Activated gamma-delta T cell (primary cell): ENCODE results near the gene APOBEC3H.

ENCODE experiments used
- DNase-seq: peaks from one replicate; lab custom pipeline; 2025; lab: John Stamatoyannopoulos, UW

Gene APOBEC3H

DNA sequence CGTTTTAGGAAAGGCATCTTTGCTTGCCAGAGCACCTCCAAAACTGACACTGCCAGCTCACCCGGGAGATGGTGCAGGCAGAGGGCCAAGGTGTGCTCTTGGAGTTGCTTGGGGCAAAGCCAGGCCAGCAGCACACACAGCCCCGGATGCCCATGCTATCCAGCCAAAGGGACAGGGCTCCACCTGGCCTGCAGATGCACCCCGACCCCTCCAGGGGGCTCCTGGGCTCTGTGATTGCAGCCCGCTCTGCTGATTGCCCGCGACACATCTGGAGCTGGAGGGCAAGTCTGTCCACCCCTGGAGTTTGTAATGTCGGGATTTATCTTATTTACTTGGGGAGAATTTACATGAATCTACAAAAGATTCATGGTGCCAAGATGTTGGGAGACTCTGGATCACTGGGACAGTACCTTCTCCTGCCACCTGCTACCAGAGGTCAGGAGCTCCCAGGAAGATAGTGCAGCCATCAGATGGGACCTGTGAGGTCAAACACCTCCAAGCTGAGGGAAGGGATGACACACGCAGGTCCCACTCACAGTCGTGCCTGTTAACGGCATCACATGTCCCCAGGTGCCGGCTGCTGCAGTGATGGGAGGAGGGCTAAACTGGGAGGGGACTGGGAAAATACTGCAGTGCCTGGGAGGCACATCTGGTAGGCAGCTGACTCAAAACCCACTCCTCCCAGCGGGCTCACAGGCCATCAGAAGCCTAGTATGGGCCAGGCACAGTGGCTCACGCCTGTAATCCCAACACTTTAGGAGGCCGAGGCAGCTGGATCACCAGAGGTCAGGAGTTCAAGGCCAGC is 38.2 kb downstream of the APOBEC3H start:
- no peak for DNase-seq

DNA sequence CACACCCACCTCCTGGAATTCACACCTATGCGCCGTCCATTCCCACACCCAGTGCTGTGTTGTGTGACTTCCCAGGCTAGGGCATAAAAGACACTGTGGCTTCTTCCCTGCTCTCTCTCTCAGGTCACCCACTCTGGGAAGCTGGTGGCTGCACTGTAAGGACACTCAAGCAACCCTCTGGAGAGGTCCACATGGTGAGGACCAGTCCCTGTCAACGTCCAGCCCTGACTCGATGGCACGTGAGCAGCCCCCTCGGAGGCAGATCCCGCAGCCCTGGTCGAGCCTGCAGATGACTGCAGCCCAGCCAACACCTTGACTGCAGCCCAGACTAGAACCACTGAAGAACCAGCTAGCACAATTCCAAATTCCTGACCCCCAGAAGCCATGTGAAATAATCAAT is 39.3 kb downstream of the APOBEC3H start:
- no peak for DNase-seq

DNA sequence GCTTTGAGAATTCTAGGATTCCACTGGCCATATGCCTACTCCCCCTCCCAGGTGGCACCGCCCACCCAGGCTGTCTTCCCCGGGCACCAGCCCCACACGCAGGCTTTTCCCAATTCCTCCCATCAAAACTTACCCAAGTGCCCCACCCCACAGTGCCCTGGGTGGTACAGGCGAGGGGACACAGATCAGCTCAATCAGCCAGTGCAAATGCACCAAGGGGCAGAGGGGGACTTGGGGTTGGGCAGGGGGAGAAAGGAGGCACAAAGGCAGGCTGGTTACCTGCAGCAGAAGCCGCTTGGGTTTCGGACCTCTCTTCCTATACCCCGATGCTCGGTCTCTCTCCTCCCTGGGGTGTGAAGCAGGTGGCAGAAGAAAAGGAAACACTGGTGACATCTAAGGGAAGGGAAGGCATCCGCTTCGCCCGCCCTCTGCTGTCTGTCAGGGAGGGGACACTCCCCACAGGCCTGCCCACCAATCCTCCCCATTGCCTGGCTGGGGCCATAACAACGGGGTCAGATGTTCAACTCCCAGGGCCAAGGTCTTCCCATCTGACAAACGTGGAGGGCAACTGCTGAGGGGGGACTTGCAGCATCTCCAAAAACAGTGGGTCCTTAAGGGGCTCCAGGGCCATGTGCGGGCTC is 41.4 kb downstream of the APOBEC3H start:
- DNase-seq = no peak

DNA sequence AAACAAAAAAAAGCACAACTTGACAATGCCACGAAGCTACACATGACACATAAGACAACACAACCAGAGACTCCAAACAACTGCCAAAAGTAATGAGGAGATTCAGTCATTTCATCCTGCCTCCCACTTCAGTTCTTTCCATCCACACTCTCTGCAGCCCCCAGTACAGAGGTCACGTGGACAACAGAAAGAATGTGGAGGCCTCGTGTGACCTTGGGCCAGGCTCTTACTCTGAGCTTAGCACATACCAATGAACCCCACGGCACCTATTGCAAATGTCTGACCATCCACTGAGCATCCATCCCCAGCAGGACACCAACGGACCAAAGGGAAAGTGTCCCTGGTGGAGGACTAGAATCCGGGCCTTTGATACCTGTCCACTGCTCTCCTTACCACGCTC is 42.9 kb downstream of the APOBEC3H start:
- no peak for DNase-seq

DNA sequence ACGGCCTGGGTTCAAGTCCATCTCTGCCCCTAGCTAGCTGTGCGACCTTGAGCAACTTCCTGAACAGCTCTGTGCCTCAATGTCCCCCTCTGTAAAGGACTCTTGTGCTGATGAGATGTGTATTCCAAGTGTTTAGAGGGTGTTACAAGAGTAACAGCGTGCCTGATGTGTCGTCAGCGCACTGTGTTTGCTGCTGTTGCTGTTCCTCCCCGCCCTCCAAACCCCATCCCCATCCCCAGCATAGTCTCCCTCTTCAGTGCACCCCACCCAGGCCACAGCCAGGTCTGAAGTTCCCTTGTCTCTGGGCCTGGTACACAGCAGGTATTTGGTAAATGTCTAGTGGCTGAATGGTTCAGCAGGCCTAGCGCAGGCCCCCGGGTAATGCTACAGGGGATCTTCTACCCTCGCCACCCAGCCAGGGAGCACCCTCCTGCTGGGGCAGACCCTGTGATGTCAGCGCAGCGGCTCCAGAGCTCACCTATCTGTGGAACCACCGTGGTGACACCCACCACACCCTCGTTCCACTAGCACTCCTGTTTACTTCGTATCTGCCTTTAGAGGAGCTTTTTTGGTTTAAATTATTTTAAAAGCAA is 45.1 kb downstream of the APOBEC3H start:
- no peak for DNase-seq

DNA sequence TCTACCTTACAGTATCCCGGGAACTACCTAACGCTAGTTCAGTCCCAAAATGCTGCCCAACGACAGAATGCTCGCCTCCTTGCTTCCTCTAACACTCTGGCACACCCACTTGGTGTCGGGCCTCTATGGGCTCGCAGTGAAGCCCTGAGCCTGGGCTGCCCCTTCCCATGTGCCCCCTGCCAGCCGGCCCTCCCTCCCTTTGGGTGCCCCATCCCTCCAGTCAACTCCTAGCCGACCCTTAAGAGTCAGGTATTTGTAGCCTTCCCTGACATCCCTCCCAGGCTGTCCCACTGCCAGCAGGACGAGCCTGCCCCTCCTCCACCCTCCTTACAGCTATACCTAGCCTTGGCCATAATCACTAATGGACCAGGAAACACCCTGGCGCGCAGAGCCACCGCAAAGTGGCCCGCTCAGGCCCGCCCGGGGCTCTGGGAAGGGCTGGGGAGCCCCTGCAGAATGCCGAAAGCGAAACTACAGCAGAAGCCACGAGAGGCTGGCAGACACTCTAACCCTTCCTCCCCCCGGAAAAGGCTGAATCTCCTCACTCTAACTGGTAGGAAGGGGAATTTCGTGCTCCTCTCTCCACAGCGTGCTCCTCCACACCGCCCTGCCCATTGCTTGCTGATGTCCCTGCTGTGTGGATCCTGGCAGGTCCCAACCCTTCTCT is 47.2 kb downstream of the APOBEC3H start:
- peak; percentile 31 for DNase-seq

DNA sequence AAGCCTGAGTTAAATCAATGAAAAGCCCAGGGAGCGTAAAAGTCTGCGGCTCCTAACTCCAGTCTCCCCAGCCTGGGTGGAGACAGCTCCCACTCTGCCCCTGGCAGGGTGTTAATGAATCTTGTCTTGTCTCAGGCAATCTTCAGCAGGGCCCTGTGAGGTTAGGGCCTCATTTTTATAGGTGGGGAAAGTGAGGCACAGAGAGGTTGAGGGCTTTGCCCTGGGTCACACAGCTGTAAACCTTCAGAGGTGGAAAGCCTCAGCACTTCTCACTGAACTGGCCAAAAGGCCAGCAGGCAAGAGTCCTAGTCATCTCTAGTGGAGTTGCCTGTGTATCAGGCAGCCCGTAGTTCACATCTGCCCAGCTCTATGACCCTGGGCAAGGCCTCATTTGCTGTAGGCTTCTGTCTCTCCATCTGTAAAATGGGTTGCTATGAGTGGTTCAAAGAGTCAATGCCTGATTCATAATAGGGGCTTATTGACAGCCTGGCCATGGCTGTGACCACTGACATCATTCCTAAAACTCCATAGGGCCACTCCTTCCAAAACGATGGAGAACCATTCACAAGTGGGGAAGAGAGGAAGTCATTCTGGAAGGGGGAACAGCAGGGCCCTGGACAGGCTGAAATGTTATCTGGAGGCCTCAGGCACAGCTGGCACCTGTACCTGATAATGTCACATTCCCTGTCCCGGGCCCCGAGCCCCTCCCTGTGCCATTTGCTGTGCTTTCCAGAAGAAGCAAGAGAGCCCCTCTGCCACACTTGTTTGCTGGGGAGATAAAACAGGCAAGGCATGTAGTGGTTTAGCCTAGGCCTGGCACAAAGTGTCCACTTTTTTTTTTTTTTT is 49.4 kb downstream of the APOBEC3H start:
- no peak for DNase-seq

DNA sequence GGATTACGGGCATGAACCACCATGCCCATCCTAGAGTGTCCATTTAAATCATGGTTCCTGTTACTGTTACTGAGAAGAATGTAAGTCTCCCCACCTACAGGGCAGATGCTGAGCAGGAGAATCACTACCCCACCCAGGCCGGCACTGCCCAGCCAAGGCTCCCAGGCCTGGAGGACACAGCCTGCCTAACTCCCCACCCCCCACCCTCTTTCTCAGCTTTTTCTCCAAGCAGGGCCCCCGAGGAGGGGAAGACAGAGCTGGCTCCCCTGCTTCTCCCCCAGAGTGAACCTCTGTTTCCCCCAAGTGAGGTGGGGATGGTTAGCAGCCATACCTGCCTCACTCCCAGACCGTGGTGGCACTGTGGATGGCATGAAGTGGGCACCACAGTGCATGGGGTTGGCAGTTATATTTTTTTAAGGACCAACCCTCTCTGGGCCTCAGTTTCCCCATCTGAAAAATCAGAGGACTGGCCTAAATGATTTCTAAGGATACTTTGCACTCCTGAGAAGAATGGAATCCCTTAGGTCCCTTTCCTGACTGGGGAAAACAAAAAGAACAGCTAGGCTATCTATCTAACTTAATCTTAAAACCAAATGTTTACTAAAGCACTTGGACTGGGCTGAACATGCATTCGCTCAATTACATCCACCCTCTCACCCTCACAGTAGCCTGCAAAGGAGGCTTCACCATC is 50.4 kb downstream of the APOBEC3H start:
- no peak for DNase-seq

DNA sequence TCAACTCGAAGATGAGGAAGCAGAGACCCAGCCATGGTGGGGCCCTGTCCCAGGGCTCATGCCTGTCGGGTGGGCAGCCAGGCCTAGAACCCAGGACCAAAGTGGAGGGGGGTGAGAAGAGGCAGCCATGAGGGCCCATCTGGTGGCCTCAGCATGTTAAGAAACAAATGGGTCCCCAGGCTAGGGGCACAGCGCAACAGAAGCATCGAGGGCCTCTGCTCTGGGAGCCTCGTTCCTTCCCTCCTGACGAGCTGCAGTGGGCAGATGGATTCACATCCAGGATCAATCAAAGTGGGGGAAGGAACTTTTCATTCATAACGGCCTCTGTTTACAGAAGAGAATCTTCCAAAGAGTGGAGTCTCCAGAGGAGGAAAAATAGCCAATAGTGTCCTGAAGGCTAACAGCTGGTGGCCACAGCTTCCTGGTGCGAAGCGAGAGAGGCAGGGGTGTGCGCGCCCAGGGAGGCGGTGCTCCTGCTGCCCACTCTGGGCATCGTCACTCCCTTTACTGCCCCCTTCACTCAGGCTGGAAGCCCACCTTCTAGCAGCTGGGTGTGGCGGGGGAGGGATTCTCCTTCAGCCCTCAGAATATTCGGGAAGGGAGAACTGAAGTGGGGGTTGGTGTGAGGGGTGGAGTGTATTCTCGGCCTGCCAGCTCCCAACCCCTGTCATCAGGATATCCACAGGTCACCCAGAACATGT is 51.1 kb downstream of the APOBEC3H start:
- DNase-seq = no peak

DNA sequence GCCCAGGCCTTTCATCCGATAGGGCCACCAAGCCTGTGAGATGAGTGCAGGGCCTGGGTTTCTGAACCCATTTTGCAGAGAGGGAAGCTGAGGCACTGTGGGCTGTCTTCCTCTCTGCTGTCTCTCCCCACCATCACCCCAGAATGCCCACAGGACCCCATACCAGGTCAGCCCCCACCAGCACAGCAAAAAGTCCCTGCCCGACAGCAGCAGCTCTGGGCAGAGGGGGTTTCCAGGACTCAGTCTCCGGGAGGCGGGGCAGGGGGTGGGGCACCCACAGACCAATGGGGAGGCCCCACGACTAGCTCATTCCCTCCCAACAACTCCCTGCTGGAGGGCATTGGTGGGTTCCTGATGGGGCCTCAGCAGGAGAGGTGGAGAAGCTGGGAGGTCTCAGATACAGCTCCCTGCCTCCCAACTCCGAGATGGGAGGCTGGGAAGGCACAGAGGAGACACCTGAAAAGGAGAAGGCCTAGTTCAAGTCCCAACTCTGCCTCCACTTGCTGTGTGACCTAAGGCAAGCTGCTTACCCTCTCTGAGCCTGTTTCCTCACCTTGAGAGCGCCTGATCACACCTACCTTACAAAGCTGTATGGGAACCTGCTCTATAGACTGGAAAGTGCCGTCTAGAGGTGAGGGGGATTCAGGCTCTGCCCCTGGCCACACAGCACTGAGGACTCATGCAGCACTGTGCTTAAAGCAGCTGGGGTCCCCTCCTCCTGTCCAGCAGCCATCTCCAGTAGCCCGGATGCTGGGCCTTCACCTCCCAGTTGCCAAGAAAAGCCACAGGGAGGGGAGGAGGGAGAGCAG is 51.9 kb downstream of the APOBEC3H start:
- peak; percentile 56 for DNase-seq

DNA sequence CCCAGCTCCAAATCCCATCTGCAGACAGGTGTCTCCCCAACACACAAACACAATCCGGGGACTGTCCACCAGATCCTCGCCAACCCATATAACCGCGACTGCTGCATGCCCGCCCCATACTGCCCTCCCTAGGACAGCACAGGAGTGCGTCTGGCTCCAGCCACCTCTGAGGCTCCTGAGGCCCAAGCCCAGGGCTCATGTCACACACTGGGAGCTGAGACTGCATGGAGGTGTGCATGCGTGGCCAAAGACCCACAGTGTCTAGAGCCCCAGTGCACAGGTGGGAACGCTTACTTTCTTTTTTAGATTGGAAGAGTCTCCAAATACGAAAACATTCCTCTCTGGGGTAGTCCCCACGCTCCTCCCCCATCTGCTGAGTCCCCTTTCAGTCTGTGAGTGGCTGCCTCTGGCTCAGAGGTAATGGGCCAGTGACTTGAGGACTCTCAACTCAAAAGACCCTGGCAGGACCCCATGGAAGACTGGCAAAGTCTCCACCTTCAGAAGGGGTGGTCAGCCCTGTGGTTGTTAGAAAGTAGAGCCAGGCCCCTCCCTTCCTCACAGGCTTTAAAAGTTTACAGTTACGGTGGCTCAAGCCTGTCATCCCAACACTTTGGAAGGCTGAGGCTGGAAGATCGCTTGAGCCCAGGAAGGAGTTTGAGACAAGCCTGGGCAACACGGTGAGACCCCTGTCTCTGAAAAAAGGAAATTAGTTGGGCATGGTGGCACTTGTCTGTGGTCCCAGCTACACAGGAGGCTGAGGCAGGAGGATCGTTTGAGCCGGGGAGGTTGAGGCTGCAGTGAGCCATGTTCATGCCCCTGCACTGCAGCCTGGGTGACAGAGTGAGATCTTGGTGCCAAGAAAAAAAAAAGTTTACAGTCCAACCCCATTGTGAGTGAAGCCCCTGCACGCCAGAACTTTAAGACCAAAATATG is 53.1 kb downstream of the APOBEC3H start:
- DNase-seq = no peak

DNA sequence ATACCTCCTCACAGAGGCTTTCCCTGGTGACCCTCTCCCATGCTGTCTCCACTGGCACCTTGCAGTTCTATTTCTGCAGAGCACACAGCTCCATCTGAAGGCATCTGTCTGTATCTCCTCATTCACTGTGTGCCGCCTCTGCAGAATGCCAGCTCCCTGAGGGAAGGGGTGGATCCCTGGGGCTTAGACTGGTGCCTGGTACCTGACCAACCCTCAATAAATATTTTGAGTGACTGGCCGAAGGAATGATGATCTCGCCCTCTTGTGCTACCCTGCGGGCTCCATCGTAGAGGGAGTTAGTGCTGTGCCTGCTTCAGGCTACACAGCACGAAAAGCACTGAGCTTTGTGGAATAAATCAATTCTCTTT is 53.8 kb downstream of the APOBEC3H start:
- no peak for DNase-seq

DNA sequence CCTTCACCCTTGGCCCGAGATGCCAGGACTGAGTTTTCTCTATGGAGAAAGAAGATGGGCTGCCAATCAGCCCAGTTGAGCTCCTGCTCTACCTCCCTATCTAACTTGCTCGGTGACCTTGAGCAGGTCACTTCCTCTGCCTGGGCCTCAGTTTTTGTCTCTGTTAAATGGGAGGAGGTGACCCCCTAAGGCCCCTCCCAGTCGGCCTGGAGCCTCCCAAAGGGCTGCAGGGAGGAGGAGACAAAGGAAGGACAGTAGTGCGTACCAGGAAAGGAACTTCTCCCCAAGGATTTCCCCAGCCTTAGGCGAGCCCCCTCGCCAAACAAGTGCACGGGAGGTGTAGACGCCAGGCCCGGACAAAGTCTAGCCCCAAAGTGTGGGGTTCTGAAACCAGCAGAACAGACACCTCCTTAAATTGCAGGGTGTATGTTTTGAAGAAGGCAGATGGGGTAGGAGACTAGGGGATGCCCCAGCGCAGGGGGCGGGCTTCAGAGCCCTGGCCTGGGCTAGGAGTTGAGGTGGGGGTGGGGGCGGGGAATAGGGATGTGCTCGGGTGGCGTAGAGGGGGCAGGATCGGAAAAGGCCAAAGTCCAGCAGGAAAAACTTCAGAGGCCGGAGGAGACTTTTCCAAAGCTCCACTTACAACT is 54.4 kb downstream of the APOBEC3H start:
- DNase-seq = no peak

DNA sequence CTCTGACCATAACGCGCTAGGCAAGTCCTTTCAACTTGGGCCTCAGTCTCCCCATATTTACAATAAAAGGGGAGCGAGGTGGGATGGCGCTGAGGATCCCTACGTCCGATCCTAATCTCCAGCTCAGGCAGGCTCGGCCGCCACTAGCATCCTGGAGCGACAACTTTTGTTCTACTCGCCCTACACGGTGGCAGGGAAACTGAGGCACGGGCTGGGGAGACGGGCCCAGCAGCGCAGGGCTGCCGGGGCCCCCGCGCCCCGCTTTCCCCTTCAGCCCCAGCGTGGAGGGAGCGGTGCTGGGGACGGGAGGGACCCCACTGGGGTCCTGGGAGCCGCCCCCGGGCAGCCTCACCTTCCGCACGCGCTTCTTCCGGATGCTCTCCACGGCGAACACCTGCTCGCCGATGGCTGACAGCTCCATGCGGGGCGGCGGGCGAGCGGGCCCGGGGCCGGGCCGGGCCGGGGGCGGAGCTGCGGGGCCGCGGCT is 55.0 kb downstream of the APOBEC3H start:
- no peak for DNase-seq

DNA sequence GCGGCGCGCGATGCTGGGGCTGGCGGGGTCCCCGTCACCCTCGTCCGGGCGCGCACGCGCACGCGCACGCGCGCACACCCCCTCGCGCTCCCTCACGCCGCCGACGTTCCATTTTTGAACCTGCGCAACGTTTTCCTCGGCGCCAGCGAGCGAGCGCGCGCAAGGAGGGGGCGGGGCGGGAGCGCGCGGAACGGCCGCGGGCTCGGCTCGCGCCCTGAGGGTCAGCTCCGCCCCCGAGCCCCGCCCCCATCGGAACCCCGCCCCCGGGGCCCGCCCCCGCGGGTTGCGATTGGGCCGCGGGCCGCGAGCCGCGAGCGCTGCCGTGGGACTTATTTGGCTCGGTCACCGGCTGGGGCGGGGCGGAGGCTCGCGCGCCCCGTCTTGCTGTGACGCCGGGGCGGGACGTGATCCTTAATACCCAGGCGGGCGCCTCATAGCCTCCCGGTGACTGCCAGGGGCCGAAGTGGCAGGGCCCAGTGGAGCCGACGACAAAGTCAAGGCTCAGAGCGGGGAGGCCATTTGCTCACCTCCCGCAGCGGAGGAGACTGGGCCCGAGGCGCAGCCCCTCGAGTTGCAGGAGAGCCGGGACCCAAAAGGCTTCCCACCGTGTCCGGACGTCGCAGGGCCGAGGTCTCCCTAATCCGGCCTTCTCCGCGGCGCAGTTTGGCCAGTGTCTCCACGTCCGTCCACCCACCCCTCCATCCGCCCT is 55.6 kb downstream of the APOBEC3H start, which contains the start of gene CBX7:
Gene CBX7, minus strand, starts transcription at position 170 of the 709 bp plus-strand sequence. CDS start 236 bp downstream, outside the sequence.
- DNase-seq = peak; percentile 94

DNA sequence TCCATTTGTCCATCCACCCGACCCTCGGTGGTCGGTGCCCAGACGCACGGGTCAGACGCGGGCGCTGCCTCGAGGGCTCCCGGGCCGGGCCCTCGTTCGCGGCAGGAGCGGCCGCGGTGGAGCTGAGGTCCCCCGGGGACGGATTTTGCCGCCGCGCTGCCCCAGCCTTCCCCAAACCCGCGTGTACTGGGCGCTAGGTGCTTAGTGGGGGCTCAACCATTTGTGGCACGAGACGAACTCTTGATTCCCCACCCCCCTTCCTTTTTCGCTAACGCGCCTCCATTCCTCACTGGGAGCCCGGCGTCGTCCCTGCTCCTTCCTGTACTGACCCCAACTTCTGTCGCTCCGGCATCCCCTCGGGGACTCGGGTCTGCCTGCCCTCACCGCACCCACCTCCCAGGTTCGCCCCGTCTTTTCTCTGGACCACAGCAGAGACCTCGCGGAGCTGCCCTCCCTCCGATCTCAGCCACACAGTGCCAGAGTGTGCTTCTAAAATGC is 56.2 kb downstream of the APOBEC3H start:
- no peak for DNase-seq
